Activated naive CD4-positive, alpha-beta T cell (primary cell): ENCODE results near the gene PLCL1.
"Not testable (repeated sequence)": the region's sequence is repeated elsewhere in the genome, so short reads cannot be mapped to it uniquely, and the experiment has no call there.

ENCODE experiments used
- DNase-seq, 4 experiments: peaks; one replicate each; lab custom pipeline; 2025; lab: John Stamatoyannopoulos, UW

Gene PLCL1

GRCh38 chr2:197810016-197810415 lies 5.6 kb downstream of the PLCL1 start:
- DNase-seq: no peak

GRCh38 chr2:197810491-197810890 lies 6.1 kb downstream of the PLCL1 start:
- no peak for DNase-seq

- no peak for DNase-seq
These were observed 8.8 kb downstream of the PLCL1 start for GRCh38 chr2:197813093-197813787.

GRCh38 chr2:197814526-197814925 lies 10.1 kb downstream of the PLCL1 start:
- no peak for DNase-seq

- DNase-seq: no peak
These were observed 17.3 kb downstream of the PLCL1 start for GRCh38 chr2:197821550-197822289.

GRCh38 chr2:197822333-197822732 lies 17.9 kb downstream of the PLCL1 start:
- DNase-seq: no peak

- DNase-seq: no peak
These were observed 23.2 kb downstream of the PLCL1 start for GRCh38 chr2:197827618-197828017.

- no peak for DNase-seq
These were observed 24.2 kb downstream of the PLCL1 start for GRCh38 chr2:197828464-197829135.

GRCh38 chr2:197834771-197835170 lies 30.4 kb downstream of the PLCL1 start:
- not testable (repeated sequence) for DNase-seq

- DNase-seq: no peak
These were observed 30.9 kb downstream of the PLCL1 start for GRCh38 chr2:197835293-197835692.

- no peak for DNase-seq
These were observed 33.6 kb downstream of the PLCL1 start for GRCh38 chr2:197838036-197838435.

- no peak for DNase-seq
These were observed 34.2 kb downstream of the PLCL1 start for GRCh38 chr2:197838579-197838978.

- DNase-seq: no peak
These were observed 34.9 kb downstream of the PLCL1 start for GRCh38 chr2:197839327-197839726.

GRCh38 chr2:197839856-197840255 lies 35.5 kb downstream of the PLCL1 start:
- DNase-seq: no peak

- no peak for DNase-seq
These were observed 41.7 kb downstream of the PLCL1 start for GRCh38 chr2:197846128-197846527.

- no peak for DNase-seq
These were observed 42.4 kb downstream of the PLCL1 start for GRCh38 chr2:197846777-197847176.

GRCh38 chr2:197847651-197848401 lies 43.4 kb downstream of the PLCL1 start:
- DNase-seq: no peak

- no peak for DNase-seq
These were observed 44.2 kb downstream of the PLCL1 start for GRCh38 chr2:197848602-197849001.

- DNase-seq: no peak
These were observed 46.6 kb downstream of the PLCL1 start for GRCh38 chr2:197850882-197851450.

GRCh38 chr2:197851451-197851850 lies 47.1 kb downstream of the PLCL1 start:
- no peak for DNase-seq

GRCh38 chr2:197852108-197852507 lies 47.7 kb downstream of the PLCL1 start:
- DNase-seq: no peak

- no peak for DNase-seq
These were observed 49.2 kb downstream of the PLCL1 start for GRCh38 chr2:197853549-197853948.
